ENCODE data around the gene HNRNPH1. TPM values are rescaled to one million over a fixed set of nuclear protein-coding genes. Genes with fewer than 3 reads are reported as not detected.

The HNRNPH1 gene
- total and polyA plus RNA-seq, 9 donors, result 243 to 679 (median 513) TPM

GRCh38 chr5:179568721-179569120, 54.8 kb downstream of the HNRNPH1 start:
- H3K27ac ChIP-seq, result no peak overlapping the region
- DNase-seq, result no peak
- TF ChIP-seq CTCF (IDR thresholded peaks at IDR 0.05) (no peak), EP300 (IDR thresholded peaks at IDR 0.05) (no peak), POLR2A (IDR thresholded peaks at IDR 0.05) (no peak)
- no peaks in the 10 kb centered on the region for H3K4me1 ChIP-seq (ENCODE audit: insufficient read depth)
- WGBS, 3 donors, result 27 to 42% (median 28%) methylated on average over 7 of the region's 7 CpGs
- no peaks in the 10 kb centered on the region for H3K27me3 ChIP-seq
- no peak overlapping the region for H3K4me3 ChIP-seq
- intact Hi-C loops (cut with DNase I), result no loop called here
- H3K36me3 ChIP-seq, result no peaks in the 10 kb centered on the region
- no peaks in the 10 kb centered on the region for H3K9me3 ChIP-seq

GRCh38 chr5:179564526-179564925, 58.9 kb downstream of the HNRNPH1 start:
- no peak for TF ChIP-seq CTCF (IDR thresholded peaks at IDR 0.05)
- no peak for TF ChIP-seq POLR2A (IDR thresholded peaks at IDR 0.05)
- TF ChIP-seq EP300 (IDR thresholded peaks at IDR 0.05), result no peak
- H3K4me3 ChIP-seq, result no peak overlapping the region
- H3K36me3 ChIP-seq, result no peaks in the 10 kb centered on the region
- H3K27me3 ChIP-seq, result no peaks in the 10 kb centered on the region
- no peak for DNase-seq
- intact Hi-C loops (cut with DNase I), result no loop called here
- H3K27ac ChIP-seq, result no peak overlapping the region
- 45 to 82% (median 49%) methylated on average over 2 of the region's 2 CpGs for WGBS, 3 donors
- H3K4me1 ChIP-seq (ENCODE audit: insufficient read depth), result peaks cover 2% of the 10 kb centered on the region
- no peaks in the 10 kb centered on the region for H3K9me3 ChIP-seq

Small RNA genes lying within 50 kb of the gene (small RNA-seq; reads per million reads assigned to genes)
- not detected for gene RF00017

Other genes with a start within 250 kb of the HNRNPH1 start
- 10 to 100 TPM; 35.6 to 47.2 (median 39.1) TPM for gene RUFY1, start 73.1 kb downstream of the HNRNPH1 start, total RNA-seq
- 10 to 100 TPM; 31.4 to 53.6 TPM for gene RUFY1, start 73.1 kb downstream of the HNRNPH1 start, polyA plus RNA-seq
- gene CBY3, start 57.4 kb upstream of the HNRNPH1 start, total RNA-seq, result under 1 TPM in 1 of 7 donors, not detected in 6; 0.65 TPM
- not detected for gene CBY3, start 57.4 kb upstream of the HNRNPH1 start, polyA plus RNA-seq
- gene CANX, start 75.3 kb upstream of the HNRNPH1 start, total RNA-seq, result 100 to 1,000 TPM; 228 to 683 (median 573) TPM
- gene CANX, start 75.3 kb upstream of the HNRNPH1 start, polyA plus RNA-seq, result 100 to 1,000 TPM; 176 to 688 TPM
- 10 to 100 TPM; 18.4 to 40.1 (median 33.6) TPM for gene MAML1, start 109.2 kb upstream of the HNRNPH1 start, total RNA-seq
- 10 to 100 TPM; 19.0 to 20.2 TPM for gene MAML1, start 109.2 kb upstream of the HNRNPH1 start, polyA plus RNA-seq
- gene LTC4S, start 170.3 kb upstream of the HNRNPH1 start, total RNA-seq, result 10 to 100 TPM in 6 of 7 donors, 1 to 10 TPM in 1; 7.5 to 43.5 (median 20.6) TPM
- gene LTC4S, start 170.3 kb upstream of the HNRNPH1 start, polyA plus RNA-seq, result 10 to 100 TPM in 1 of 2 donors, not detected in 1; 11.7 TPM
- gene MGAT4B, start 183.2 kb upstream of the HNRNPH1 start, total RNA-seq, result 100 to 1,000 TPM in 1 of 7 donors, 10 to 100 TPM in 6; 51.2 to 102 (median 68.6) TPM
- 10 to 100 TPM; 51.0 to 65.6 TPM for gene MGAT4B, start 183.2 kb upstream of the HNRNPH1 start, polyA plus RNA-seq
- 100 to 1,000 TPM; 257 to 457 (median 337) TPM for gene SQSTM1, start 197.2 kb upstream of the HNRNPH1 start, total RNA-seq
- 100 to 1,000 TPM; 125 to 265 TPM for gene SQSTM1, start 197.2 kb upstream of the HNRNPH1 start, polyA plus RNA-seq
- gene MRNIP, start 235.1 kb upstream of the HNRNPH1 start, total RNA-seq, result 10 to 100 TPM; 46.2 to 61.1 (median 50.3) TPM
- gene MRNIP, start 235.1 kb upstream of the HNRNPH1 start, polyA plus RNA-seq, result 10 to 100 TPM; 26.9 to 59.3 TPM